Keratinocyte (primary cell): ENCODE results near the gene KAT8. TPM values are rescaled to one million over a fixed set of nuclear protein-coding genes. Genes with fewer than 3 reads are reported as not detected.

ENCODE experiments used
- DNase-seq: peaks from one replicate; pipeline ENCODE4 v3.0.0-alpha.2; 2011; ENCODE audit warnings: low read depth, missing footprints, low spot score
- FAIRE-seq: peaks from 2 replicates; lab custom pipeline; 2011; peaks lifted over from hg19 to GRCh38; lab: Jason Lieb, UNC
- H2AFZ ChIP-seq: 2 replicates; pipeline ENCODE4 v1.6.0; 2012; ENCODE audit warnings: low read length, control low read depth, inconsistent platforms; ENCODE audit not compliant: control insufficient read depth
- H3K27ac ChIP-seq: 2 replicates; pipeline ENCODE4 v1.5.1; 2011; ENCODE audit warnings: low read length; ENCODE audit not compliant: control insufficient read depth, insufficient read depth
- H3K27me3 ChIP-seq: 3 replicates; pipeline ENCODE4 v1.6.0; 2011; ENCODE audit warnings: low read length; ENCODE audit not compliant: control insufficient read depth, insufficient read depth; ENCODE audit errors: extremely low read depth
- H3K36me3 ChIP-seq, 2 experiments: 2 replicates in 1 of 2; 3 replicates in 1 of 2; pipeline ENCODE4 v1.5.1; 2011; ENCODE audit warnings: low read length in 2 of 2, mild to moderate bottlenecking in 1 of 2; ENCODE audit not compliant: control insufficient read depth in 2 of 2, insufficient read depth in 2 of 2; ENCODE audit errors: extremely low read depth in 1 of 2
- H3K4me1 ChIP-seq: 3 replicates; pipeline ENCODE4 v1.5.1; 2011; ENCODE audit warnings: low read length; ENCODE audit not compliant: control insufficient read depth, insufficient read depth; ENCODE audit errors: extremely low read depth
- H3K4me2 ChIP-seq: 3 replicates; pipeline ENCODE4 v1.6.0; 2011; ENCODE audit warnings: low read depth, low read length; ENCODE audit not compliant: control insufficient read depth, insufficient read depth; ENCODE audit errors: extremely low read depth
- H3K4me3 ChIP-seq, 3 experiments: fragments of 200-600 bp in 1 of 3; sonication (generic) in 1 of 3; 2 replicates in 2 of 3; 3 replicates in 1 of 3; pipeline ENCODE4 v1.5.1; 2011 to 2016; ENCODE audit warnings: low read length in 3 of 3, mild to moderate bottlenecking in 3 of 3, control low read depth in 2 of 3, inconsistent platforms in 1 of 3, low read depth in 1 of 3, mixed read lengths in 1 of 3, mixed run types in 1 of 3, moderate library complexity in 1 of 3; ENCODE audit not compliant: control insufficient read depth in 2 of 3, insufficient read depth in 2 of 3; ENCODE audit errors: extremely low read depth in 1 of 3
- H3K79me2 ChIP-seq: 2 replicates; pipeline ENCODE4 v1.6.0; 2012; ENCODE audit warnings: low read length; ENCODE audit not compliant: control insufficient read depth, insufficient read depth
- H3K9ac ChIP-seq: 3 replicates; pipeline ENCODE4 v1.6.0; 2011; ENCODE audit warnings: low read length; ENCODE audit not compliant: control insufficient read depth, insufficient read depth; ENCODE audit errors: extremely low read depth
- H3K9me1 ChIP-seq: 3 replicates; pipeline ENCODE4 v1.6.0; 2011; ENCODE audit warnings: low read length; ENCODE audit not compliant: control insufficient read depth, insufficient read depth; ENCODE audit errors: extremely low read depth
- H3K9me3 ChIP-seq: 2 replicates; pipeline ENCODE4 v1.5.1; 2012; ENCODE audit warnings: low read depth, low read length; ENCODE audit not compliant: control insufficient read depth
- H4K20me1 ChIP-seq: 3 replicates; pipeline ENCODE4 v1.6.0; 2011; ENCODE audit warnings: low read length; ENCODE audit not compliant: control insufficient read depth, insufficient read depth; ENCODE audit errors: extremely low read depth
- EZH2 ChIP-seq: IDR thresholded peaks from one replicate; pipeline ENCODE4 v1.6.1; 2012; ENCODE audit warnings: inconsistent platforms, mild to moderate bottlenecking, low read length, moderate library complexity
- dilution Hi-C: fragments of 300-500 bp; cut with MboI; formaldehyde crosslinking; loops from one replicate; pipeline ENCODE4 v1.7.0; 2020; ENCODE audit warnings: low sequenced_read_pairs; ENCODE audit not compliant: extremely low pct_ligation_motif_present
- polyA plus RNA-seq, 5 experiments: library from polyadenylated mRNA; depleted of rRNA in 3 of 5; stranded (reverse) in 3 of 5; stranded (forward) in 1 of 5; unstranded in 1 of 5; fragments of >200 nt; gene quantifications; 1 replicate in 1 of 5; 2 replicates in 3 of 5; 3 replicates in 1 of 5; pipeline versions ENCODE4 v1.2.1 to v1.2.3, GENCODE V29; 2011 to 2012; ENCODE audit warnings: missing spikeins in 2 of 5, low read depth in 1 of 5, low replicate concordance in 1 of 5
- TF ChIP-seq, protein P1 (sequence below), 3 experiments: IDR thresholded peaks in 1 of 3; conservative IDR thresholded peaks in 1 of 3; optimal IDR thresholded peaks in 1 of 3; 2 replicates in 2 of 3; 3 replicates in 1 of 3; pipeline versions ENCODE3 to v1.5.1; 2011; ENCODE audit warnings: low read length in 3 of 3, mild to moderate bottlenecking in 3 of 3, moderate library complexity in 2 of 3, control low read depth in 1 of 3, inconsistent platforms in 1 of 3; ENCODE audit not compliant: insufficient read depth in 2 of 3; ENCODE audit errors: extremely low read depth in 1 of 3

Gene KAT8
- polyA plus RNA-seq, 1 donor (not counting 4 experiments of a cell fraction or from before 2014, with no cell fraction given) = 26.4 TPM

DNA sequence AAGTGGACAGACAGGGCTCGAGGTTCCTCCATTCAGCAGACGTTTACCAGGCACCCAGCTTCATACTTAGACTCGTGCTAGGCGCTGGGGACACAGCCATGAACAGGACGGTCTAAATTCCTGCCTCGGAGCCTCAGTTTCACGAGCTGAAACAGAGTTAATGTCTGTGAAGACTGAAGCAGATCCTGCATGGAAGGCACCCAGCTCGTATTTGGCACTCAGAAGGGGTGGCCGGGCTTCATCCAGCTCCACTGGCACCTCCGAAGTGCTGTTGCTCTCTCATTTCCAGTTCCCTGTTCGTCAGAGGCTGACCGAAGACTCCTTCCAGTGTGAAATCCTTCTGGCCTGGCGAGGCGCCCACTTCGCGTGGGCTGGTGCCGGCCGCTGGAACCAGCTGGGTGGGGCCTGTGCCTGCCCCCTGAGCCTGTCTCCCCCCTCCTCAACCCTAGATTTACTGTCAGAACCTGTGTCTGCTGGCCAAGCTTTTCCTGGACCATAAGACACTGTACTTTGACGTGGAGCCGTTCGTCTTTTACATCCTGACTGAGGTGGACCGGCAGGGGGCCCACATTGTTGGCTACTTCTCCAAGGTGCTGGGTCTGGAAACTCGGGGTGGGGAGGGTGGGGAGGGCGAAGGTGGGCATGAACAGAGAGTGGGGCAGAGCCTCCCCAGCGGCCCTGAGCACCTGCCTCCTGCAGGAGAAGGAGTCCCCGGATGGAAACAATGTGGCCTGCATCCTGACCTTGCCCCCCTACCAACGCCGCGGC, 12.3 kb downstream of the KAT8 start:
- DNase-seq = no peak
- TF ChIP-seq, protein P1, sequence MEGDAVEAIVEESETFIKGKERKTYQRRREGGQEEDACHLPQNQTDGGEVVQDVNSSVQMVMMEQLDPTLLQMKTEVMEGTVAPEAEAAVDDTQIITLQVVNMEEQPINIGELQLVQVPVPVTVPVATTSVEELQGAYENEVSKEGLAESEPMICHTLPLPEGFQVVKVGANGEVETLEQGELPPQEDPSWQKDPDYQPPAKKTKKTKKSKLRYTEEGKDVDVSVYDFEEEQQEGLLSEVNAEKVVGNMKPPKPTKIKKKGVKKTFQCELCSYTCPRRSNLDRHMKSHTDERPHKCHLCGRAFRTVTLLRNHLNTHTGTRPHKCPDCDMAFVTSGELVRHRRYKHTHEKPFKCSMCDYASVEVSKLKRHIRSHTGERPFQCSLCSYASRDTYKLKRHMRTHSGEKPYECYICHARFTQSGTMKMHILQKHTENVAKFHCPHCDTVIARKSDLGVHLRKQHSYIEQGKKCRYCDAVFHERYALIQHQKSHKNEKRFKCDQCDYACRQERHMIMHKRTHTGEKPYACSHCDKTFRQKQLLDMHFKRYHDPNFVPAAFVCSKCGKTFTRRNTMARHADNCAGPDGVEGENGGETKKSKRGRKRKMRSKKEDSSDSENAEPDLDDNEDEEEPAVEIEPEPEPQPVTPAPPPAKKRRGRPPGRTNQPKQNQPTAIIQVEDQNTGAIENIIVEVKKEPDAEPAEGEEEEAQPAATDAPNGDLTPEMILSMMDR (optimal IDR thresholded peaks at IDR 0.05 in 1 of 3, IDR thresholded peaks at IDR 0.05 in 1 of 3, conservative IDR thresholded peaks at IDR 0.05 in 1 of 3; ENCODE audit: extremely low read depth in 1 of 3, insufficient read depth in 2 of 3, low read length in 3 of 3) = no peak
- TF ChIP-seq EZH2 = no peak
- no peak for FAIRE-seq
- H3K4me1 ChIP-seq = peaks cover 44% of the 10 kb centered on the region
- H3K9ac ChIP-seq = no peak overlapping the region
- peaks cover 3% of the 10 kb centered on the region for H4K20me1 ChIP-seq
- no peak overlapping the region for H3K4me3 ChIP-seq
- H3K27ac ChIP-seq = no peak overlapping the region
- no peak overlapping the region for H2AFZ ChIP-seq
- H3K9me1 ChIP-seq = peaks cover 7% of the 10 kb centered on the region
- H3K9me3 ChIP-seq = no peaks in the 10 kb centered on the region
- no peaks in the 10 kb centered on the region for H3K27me3 ChIP-seq
- peaks cover 12 to 35% of the 10 kb centered on the region in 2 experiments for H3K36me3 ChIP-seq
- no peak overlapping the region for H3K4me2 ChIP-seq
- H3K79me2 ChIP-seq = peaks cover 22% of the 10 kb centered on the region
- dilution Hi-C loops = no loop called here

- TF ChIP-seq, protein P1 (optimal IDR thresholded peaks at IDR 0.05 in 1 of 3, IDR thresholded peaks at IDR 0.05 in 1 of 3, conservative IDR thresholded peaks at IDR 0.05 in 1 of 3; ENCODE audit: extremely low read depth in 1 of 3, insufficient read depth in 2 of 3, low read length in 3 of 3) = no peak
- no peak for TF ChIP-seq EZH2
- Histone ChIP-seq H3K27me3 (no peaks in the 10 kb centered on the region), H3K4me1 (peaks cover 44% of the 10 kb centered on the region), H3K9me1 (peaks cover 7% of the 10 kb centered on the region), H3K36me3 (peaks cover 12 to 35% of the 10 kb centered on the region in 2 experiments), H3K4me2 (no peak overlapping the region), H3K9ac (peak overlapping the region; percentile 33), H3K79me2 (peaks cover 29% of the 10 kb centered on the region), H3K27ac (peak overlapping the region; percentile 43), H2AFZ (no peak overlapping the region), H3K9me3 (no peaks in the 10 kb centered on the region), H4K20me1 (peaks cover 3% of the 10 kb centered on the region), H3K4me3 (no peak overlapping the region)
- DNase-seq (no peak), FAIRE-seq (no peak)
- dilution Hi-C loops = no loop called here
Observed at GRCh38 chr16:31130336-31130891, 12.9 kb downstream of the KAT8 start.
